ENCODE results near the gene TNRC6B. TPM values are rescaled to one million over a fixed set of nuclear protein-coding genes. Genes with fewer than 3 reads are reported as not detected.

TNRC6B gene
- total RNA-seq, 1 experiment from 2014 or later = 62.7 TPM

DNA sequence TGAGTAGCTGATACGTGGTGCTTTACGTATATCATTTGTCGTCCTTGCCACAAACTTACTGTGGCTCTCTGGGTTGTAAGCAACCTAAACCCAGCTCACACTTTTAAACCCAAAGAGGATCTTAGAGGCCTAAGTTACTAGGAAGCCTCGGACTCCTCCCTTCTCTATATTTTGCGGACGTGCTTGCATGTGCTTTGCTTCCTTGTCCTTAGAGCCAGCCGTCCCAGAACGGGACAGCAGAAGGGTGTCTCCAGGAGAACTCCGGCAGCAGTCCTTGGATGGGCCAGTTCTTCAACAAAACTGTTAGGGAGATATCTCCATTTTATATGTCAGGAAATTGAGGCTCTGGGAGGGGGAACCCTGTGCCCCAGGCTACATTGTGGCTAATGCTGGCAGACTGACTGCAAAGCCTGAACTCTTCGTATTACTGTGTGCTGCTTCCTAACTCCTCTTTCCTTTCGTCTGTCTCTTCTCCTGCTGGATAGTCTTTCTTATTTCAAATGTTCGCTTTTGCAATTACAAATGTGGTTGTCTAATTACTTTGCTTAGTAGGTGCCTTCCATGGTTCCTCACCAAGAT lies 33.8 kb downstream of the TNRC6B start:
- Histone ChIP-seq H2AFZ (no peak overlapping the region), H3K27me3 (ENCODE audit: insufficient read depth, low read depth) (no peaks in the 10 kb centered on the region), H4K20me1 (ENCODE audit: insufficient read depth) (peaks cover 21% of the 10 kb centered on the region), H3K4me2 (no peak overlapping the region), H3K9me2 (ENCODE audit: insufficient read depth) (no peaks in the 10 kb centered on the region), H3F3A (ENCODE audit: insufficient read depth, low read depth) (peaks cover 3% of the 10 kb centered on the region), H3K4me3 (no peak overlapping the region), H3K27ac (no peak overlapping the region), H3K9me3 (ENCODE audit: insufficient read depth, low read depth) (no peaks in the 10 kb centered on the region), H3K4me1 (replicated peaks; ENCODE audit: insufficient read depth) (no peaks in the 10 kb centered on the region), H3K79me2 (ENCODE audit: low read depth) (peaks cover 31% of the 10 kb centered on the region), H3K36me3 (ENCODE audit: low read depth) (no peaks in the 10 kb centered on the region)
- BruUV-seq (replicated peaks) = no TSS peak
- CTCF ChIA-PET = no interaction called here
- TF ChIP-seq EZH2 (IDR thresholded peaks at IDR 0.05; ENCODE audit: low read depth) = no peak
- TF ChIP-seq, protein P1, sequence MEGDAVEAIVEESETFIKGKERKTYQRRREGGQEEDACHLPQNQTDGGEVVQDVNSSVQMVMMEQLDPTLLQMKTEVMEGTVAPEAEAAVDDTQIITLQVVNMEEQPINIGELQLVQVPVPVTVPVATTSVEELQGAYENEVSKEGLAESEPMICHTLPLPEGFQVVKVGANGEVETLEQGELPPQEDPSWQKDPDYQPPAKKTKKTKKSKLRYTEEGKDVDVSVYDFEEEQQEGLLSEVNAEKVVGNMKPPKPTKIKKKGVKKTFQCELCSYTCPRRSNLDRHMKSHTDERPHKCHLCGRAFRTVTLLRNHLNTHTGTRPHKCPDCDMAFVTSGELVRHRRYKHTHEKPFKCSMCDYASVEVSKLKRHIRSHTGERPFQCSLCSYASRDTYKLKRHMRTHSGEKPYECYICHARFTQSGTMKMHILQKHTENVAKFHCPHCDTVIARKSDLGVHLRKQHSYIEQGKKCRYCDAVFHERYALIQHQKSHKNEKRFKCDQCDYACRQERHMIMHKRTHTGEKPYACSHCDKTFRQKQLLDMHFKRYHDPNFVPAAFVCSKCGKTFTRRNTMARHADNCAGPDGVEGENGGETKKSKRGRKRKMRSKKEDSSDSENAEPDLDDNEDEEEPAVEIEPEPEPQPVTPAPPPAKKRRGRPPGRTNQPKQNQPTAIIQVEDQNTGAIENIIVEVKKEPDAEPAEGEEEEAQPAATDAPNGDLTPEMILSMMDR (conservative IDR thresholded peaks at IDR 0.05) = no peak
- no peak for DNase-seq
- POLR2A ChIA-PET (ENCODE audit: unreplicated experiment) = no interaction called here
- intact Hi-C loops (cut with micrococcal nuclease; ENCODE audit: unreplicated experiment) = no loop called here

GRCh38 chr22:40212121-40212520 lies 34.4 kb downstream of the TNRC6B start:
- CTCF ChIA-PET = no interaction called here
- POLR2A ChIA-PET (ENCODE audit: unreplicated experiment) = no interaction called here
- H3K27ac ChIP-seq = no peak overlapping the region
- H3K9me2 ChIP-seq (ENCODE audit: insufficient read depth) = no peaks in the 10 kb centered on the region
- no peaks in the 10 kb centered on the region for H3K4me1 ChIP-seq (replicated peaks; ENCODE audit: insufficient read depth)
- TF ChIP-seq, protein P1 (conservative IDR thresholded peaks at IDR 0.05) = no peak
- TF ChIP-seq EZH2 (IDR thresholded peaks at IDR 0.05; ENCODE audit: low read depth) = no peak
- H3F3A ChIP-seq (ENCODE audit: insufficient read depth, low read depth) = peaks cover 3% of the 10 kb centered on the region
- H3K4me3 ChIP-seq = no peak overlapping the region
- intact Hi-C loops (cut with micrococcal nuclease; ENCODE audit: unreplicated experiment) = no loop called here
- peaks cover 26% of the 10 kb centered on the region for H3K79me2 ChIP-seq (ENCODE audit: low read depth)
- H3K36me3 ChIP-seq (ENCODE audit: low read depth) = no peaks in the 10 kb centered on the region
- no TSS peak for BruUV-seq (replicated peaks)
- no peak overlapping the region for H2AFZ ChIP-seq
- no peaks in the 10 kb centered on the region for H3K27me3 ChIP-seq (ENCODE audit: insufficient read depth, low read depth)
- DNase-seq = no peak
- H3K9me3 ChIP-seq (ENCODE audit: insufficient read depth, low read depth) = no peaks in the 10 kb centered on the region
- H3K4me2 ChIP-seq = no peak overlapping the region
- peaks cover 21% of the 10 kb centered on the region for H4K20me1 ChIP-seq (ENCODE audit: insufficient read depth)

DNA sequence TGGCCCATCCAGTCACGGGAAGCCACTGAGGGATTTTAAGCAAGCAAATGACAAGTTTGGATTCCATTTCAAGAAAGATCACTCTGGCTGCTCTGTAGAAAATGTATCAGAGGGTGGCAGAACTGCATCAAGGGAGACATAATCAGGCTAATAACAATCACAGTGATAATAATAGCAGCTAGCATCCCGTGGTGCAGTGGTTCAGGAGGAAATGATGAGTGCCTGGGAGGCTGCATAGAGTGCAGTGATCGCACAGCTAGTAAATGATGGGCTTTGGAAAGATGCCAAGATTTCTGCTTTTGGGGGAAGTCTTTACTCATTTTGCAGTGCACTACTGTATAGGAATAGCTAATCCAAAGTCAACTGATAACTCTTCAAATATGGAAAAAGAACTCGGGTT lies 35.8 kb downstream of the TNRC6B start:
- Histone ChIP-seq H3F3A (ENCODE audit: insufficient read depth, low read depth) (no peaks in the 10 kb centered on the region; the same call in 1 of the 2 replicates), H3K79me2 (ENCODE audit: low read depth) (peaks cover 25% of the 10 kb centered on the region), H3K36me3 (ENCODE audit: low read depth) (no peaks in the 10 kb centered on the region), H3K27ac (no peak overlapping the region), H3K9me2 (ENCODE audit: insufficient read depth) (no peaks in the 10 kb centered on the region), H4K20me1 (ENCODE audit: insufficient read depth) (peaks cover 21% of the 10 kb centered on the region), H2AFZ (no peak overlapping the region), H3K4me1 (replicated peaks; ENCODE audit: insufficient read depth) (no peaks in the 10 kb centered on the region), H3K27me3 (ENCODE audit: insufficient read depth, low read depth) (no peaks in the 10 kb centered on the region), H3K9me3 (ENCODE audit: insufficient read depth, low read depth) (no peaks in the 10 kb centered on the region), H3K4me3 (no peak overlapping the region), H3K4me2 (no peak overlapping the region)
- POLR2A ChIA-PET (ENCODE audit: unreplicated experiment) = interaction anchor here (0.5 kb wide), 1 partner anchor 88 kb away, joined by 6 read pairs; no protein-coding TSS in a partner anchor
- no peak for DNase-seq
- CTCF ChIA-PET = interaction anchor here (0.5 kb wide), 1 partner anchor 168 kb away, joined by 3 read pairs; no protein-coding TSS in a partner anchor
- no peak for TF ChIP-seq EZH2 (IDR thresholded peaks at IDR 0.05; ENCODE audit: low read depth)
- TF ChIP-seq, protein P1 (conservative IDR thresholded peaks at IDR 0.05) = no peak
- no TSS peak for BruUV-seq (replicated peaks)
- intact Hi-C loops (cut with micrococcal nuclease; ENCODE audit: unreplicated experiment) = no loop called here

Measured in PC-9 (cell line).